ENCODE measurements around the gene MGAT2. TPM values are rescaled to one million over a fixed set of nuclear protein-coding genes. Genes with fewer than 3 reads are reported as not detected.

MGAT2 gene
- total and polyA plus RNA-seq, 2 donors from 2014 or later: 11.9 to 31.8 TPM

DNA sequence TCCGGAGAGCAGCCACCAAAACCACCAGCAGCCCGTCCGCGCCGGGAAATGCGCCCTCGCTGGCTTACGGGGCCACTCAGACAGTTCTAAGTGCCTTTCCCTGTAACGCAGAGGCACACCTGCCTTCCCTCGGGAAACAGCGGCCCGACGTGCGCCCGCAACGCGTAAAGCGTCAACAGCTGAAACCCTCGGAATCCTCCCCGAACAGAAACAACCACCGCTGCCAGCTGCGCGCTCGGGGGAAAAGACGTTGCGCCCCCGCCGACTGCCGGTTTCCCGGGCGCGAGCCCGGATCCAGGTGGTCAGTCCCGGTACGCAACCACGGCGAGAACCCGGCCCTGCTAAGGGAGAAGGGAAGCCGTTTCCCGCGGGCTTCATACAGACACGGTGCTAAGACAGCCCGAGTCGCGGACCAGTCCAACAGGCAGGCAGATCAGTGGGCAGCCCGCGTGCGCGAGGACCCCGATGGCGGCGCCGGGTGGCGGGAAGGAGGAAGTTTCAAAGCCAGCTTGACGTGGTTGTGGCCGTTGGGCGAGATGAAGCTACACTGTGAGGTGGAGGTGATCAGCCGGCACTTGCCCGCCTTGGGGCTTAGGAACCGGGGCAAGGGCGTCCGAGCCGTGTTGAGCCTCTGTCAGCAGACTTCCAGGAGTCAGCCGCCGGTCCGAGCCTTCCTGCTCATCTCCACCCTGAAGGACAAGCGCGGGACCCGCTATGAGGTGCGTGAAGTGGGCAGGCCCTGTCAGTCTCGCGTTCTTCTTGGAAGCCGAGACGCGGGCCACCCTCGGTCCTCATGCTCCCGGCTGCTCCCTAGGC lies 21.9 kb upstream of the MGAT2 start, which contains the start of gene LRR1:
TSS of gene LRR1 (plus strand) at position 456 of the 816 bp plus-strand sequence. CDS start at position 537, 81 bp downstream.
- TF ChIP-seq, protein P1, sequence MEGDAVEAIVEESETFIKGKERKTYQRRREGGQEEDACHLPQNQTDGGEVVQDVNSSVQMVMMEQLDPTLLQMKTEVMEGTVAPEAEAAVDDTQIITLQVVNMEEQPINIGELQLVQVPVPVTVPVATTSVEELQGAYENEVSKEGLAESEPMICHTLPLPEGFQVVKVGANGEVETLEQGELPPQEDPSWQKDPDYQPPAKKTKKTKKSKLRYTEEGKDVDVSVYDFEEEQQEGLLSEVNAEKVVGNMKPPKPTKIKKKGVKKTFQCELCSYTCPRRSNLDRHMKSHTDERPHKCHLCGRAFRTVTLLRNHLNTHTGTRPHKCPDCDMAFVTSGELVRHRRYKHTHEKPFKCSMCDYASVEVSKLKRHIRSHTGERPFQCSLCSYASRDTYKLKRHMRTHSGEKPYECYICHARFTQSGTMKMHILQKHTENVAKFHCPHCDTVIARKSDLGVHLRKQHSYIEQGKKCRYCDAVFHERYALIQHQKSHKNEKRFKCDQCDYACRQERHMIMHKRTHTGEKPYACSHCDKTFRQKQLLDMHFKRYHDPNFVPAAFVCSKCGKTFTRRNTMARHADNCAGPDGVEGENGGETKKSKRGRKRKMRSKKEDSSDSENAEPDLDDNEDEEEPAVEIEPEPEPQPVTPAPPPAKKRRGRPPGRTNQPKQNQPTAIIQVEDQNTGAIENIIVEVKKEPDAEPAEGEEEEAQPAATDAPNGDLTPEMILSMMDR (IDR thresholded peaks at IDR 0.05; ENCODE audit: borderline replicate concordance, extremely low read depth, insufficient read depth): no peak
- peak; percentile 91 to 95 (median 93) for DNase-seq
- Histone ChIP-seq H3K27me3 (ENCODE audit: control insufficient read depth, insufficient read depth, low read length) (no peaks in the 10 kb centered on the region), H3K27ac (ENCODE audit: low read depth in 2 of 2, low read length in 2 of 2) (peak within 1 kb of the TSS; percentile 95 to 97), H3K9me3 (ENCODE audit: control insufficient read depth in 2 of 3, insufficient read depth in 1 of 3, low read length in 3 of 3) (no peaks in the 10 kb centered on the region), H3K9ac (ENCODE audit: low read length in 3 of 3) (peak within 1 kb of the TSS; percentile 75 to 99 (median 89)), H3K4me1 (ENCODE audit: control insufficient read depth in 2 of 3, insufficient read depth in 2 of 3, low read depth in 1 of 3, low read length in 3 of 3) (peaks cover 0 to 3% (median 0%) of the 10 kb centered on the region in 3 donors), H3K36me3 (ENCODE audit: control insufficient read depth in 2 of 3, insufficient read depth in 3 of 3, low read length in 3 of 3) (no peaks in the 10 kb centered on the region), H3K4me3 (ENCODE audit: low read length in 3 of 3) (peak within 1 kb of the TSS; percentile 92 to 97 (median 96))
- no peak for FAIRE-seq
- intact Hi-C loops (cut with DNase I): no loop called here

DNA sequence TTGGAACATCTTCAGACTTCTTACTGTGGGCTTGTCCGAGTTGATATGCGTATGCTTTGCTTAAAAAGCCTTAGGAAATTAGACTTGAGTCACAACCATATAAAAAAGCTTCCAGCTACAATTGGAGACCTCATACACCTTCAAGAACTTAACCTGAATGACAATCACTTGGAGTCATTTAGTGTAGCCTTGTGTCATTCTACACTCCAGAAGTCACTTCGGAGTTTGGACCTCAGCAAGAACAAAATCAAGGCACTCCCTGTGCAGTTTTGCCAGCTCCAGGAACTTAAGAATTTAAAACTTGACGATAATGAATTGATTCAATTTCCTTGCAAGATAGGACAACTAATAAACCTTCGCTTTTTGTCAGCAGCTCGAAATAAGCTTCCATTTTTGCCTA lies 13.0 kb upstream of the MGAT2 start:
- intact Hi-C loops (cut with DNase I): no loop called here
- FAIRE-seq (no peak), DNase-seq (no peak)
- H3K9ac ChIP-seq (ENCODE audit: low read length in 3 of 3): no peak overlapping the region
- H3K36me3 ChIP-seq (ENCODE audit: control insufficient read depth in 2 of 3, insufficient read depth in 3 of 3, low read length in 3 of 3): no peaks in the 10 kb centered on the region
- no peaks in the 10 kb centered on the region for H3K9me3 ChIP-seq (ENCODE audit: control insufficient read depth in 2 of 3, insufficient read depth in 1 of 3, low read length in 3 of 3)
- no peak overlapping the region for H3K4me3 ChIP-seq (ENCODE audit: low read length in 3 of 3)
- H3K4me1 ChIP-seq (ENCODE audit: control insufficient read depth in 2 of 3, insufficient read depth in 2 of 3, low read depth in 1 of 3, low read length in 3 of 3): no peaks in the 10 kb centered on the region
- no peak overlapping the region for H3K27ac ChIP-seq (ENCODE audit: low read depth in 2 of 2, low read length in 2 of 2)
- TF ChIP-seq, protein P1 (IDR thresholded peaks at IDR 0.05; ENCODE audit: borderline replicate concordance, extremely low read depth, insufficient read depth): no peak
- H3K27me3 ChIP-seq (ENCODE audit: control insufficient read depth, insufficient read depth, low read length): no peaks in the 10 kb centered on the region

DNA sequence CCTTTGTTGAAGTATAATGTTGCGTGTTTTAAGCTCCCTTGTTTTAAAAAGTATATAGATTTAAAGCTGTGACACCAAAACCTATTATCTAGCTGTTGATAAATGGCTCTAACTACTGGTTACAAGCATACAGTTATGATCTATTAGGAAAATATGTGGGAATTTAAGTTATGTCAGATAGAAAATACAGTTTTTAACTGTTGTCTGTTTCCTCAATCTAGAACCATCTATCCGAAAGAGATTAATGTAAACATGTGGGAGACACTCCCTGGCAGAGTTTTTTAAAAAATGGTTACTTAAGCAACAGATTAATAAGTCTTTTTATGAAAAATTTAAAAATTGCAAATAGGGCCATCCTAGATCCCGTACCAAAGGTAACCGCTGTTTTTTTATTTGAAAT lies 8.3 kb upstream of the MGAT2 start:
- DNase-seq (no peak), FAIRE-seq (no peak)
- Histone ChIP-seq H3K36me3 (ENCODE audit: control insufficient read depth in 2 of 3, insufficient read depth in 3 of 3, low read length in 3 of 3) (no peaks in the 10 kb centered on the region), H3K27me3 (ENCODE audit: control insufficient read depth, insufficient read depth, low read length) (no peaks in the 10 kb centered on the region), H3K4me3 (ENCODE audit: low read length in 3 of 3) (no peak overlapping the region), H3K27ac (ENCODE audit: low read depth in 2 of 2, low read length in 2 of 2) (no peak overlapping the region), H3K4me1 (ENCODE audit: control insufficient read depth in 2 of 3, insufficient read depth in 2 of 3, low read depth in 1 of 3, low read length in 3 of 3) (no peaks in the 10 kb centered on the region), H3K9me3 (ENCODE audit: control insufficient read depth in 2 of 3, insufficient read depth in 1 of 3, low read length in 3 of 3) (no peaks in the 10 kb centered on the region), H3K9ac (ENCODE audit: low read length in 3 of 3) (no peak overlapping the region)
- TF ChIP-seq, protein P1 (IDR thresholded peaks at IDR 0.05; ENCODE audit: borderline replicate concordance, extremely low read depth, insufficient read depth): no peak
- intact Hi-C loops (cut with DNase I): no loop called here
